G401.6 (cell line): Measurements from ENCODE around the gene ADNP2.
"Not testable (repeated sequence)": the region's sequence is repeated elsewhere in the genome, so short reads cannot be mapped to it uniquely, and the experiment has no call there.

Experiments used
- FAIRE-seq: peaks from 2 replicates; lab custom pipeline; 2012; peaks lifted over from hg19 to GRCh38; lab: Jason Lieb, UNC

The ADNP2 gene

DNA sequence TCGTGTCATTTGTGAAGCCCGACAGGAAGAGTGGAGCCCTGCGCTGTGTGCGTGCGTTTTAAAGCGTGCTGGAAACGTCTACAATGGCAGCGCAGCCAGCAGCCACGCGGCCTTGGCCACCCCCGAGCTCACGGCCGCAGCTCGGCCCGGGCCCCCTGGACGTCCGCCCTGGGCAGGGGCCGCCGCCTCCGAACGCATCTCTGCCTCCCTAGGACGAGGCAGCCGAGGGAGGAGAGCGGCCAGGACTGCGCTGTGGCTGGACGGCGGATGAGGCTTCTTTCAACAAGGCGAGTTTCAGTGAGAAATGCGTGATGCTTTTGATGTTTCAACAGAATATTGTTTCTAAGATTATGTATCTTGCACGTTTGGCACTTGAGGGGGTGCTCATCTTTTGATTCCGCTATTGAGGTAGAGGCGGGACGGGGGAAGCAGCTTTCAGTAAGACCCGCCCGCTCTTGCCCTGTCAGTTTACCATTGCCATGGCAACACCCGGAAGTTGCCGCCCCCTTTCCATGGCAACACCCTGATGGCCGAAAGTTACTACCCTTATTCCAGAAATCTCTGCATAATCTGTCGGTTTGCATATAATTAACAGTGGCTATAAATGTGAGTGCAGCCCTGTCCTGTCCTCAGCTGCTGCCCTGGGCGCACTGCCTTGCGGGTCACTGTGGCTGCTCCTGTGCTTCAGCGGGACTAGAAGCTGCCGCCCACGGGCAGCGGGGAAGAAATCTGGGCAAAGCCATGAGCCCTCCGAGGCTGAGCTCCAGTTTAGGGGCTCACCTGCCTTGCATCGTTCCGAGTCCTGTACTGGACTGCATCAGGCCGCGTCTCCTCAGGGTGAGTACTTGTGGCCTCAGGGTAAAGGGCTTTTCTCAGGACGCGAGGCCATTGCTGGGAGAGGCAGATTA lies 38.6 kb downstream of the ADNP2 start:
- no peak for FAIRE-seq

DNA sequence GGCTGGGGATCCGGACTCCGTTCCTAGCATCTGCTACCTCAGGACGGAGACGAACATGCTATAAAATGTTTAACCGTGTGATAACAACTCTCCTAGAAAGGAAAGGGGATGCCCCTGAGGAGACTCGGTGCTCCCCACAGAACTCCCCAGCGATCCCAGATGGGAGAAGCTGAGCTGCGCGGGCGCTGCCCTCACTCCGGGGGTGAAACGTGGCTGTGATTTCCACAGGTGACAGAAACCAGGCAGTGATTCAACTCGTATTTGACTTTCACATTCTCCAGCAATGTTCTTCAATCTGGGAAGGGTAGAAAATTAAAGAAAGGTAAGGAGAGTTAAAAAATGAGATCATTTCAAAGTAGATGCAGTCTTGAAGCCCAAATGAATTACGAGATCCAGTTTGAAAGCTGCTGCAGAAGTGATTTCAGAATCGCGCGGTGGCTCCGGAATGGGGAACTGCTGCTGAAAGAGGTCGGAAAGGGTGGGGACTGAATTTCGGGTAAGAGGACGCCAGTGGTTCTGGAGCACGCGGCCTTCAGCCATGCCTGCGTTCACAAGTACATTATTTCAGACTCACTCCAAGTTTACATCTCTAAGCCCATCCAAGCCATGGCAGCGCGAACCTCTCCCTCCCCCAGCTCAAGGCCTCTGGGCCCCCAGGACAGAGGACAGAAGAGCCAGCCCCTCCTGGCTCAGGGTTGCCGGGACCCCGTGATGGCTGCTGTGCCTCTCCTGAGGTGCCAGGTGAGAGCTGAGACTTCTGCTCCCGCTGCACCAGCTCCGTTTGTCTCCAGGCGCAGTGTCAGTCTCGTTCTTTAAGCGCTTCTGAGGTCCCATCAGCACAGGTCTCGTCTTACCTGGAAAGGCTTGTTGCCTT lies 39.5 kb downstream of the ADNP2 start:
- FAIRE-seq = no peak

DNA sequence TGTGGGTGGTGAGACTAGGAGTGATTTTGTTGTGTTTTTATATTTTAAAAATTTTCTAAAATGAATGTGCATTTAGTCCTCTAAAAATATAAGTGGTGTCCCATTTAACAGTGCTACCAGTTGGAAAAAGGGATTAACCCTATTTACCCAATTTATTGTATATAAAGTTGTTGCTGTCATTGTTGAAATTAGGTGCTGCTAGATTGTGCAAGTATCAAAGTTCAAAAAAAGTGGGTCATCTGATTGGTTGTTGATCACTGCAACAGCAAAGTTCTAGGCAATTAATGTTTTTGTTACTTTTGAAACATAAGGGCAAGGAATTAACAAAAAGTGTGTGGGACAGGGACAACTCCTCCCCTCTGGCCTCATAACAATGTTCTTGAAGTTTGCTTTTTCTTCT lies 40.6 kb downstream of the ADNP2 start:
- FAIRE-seq = no peak

DNA sequence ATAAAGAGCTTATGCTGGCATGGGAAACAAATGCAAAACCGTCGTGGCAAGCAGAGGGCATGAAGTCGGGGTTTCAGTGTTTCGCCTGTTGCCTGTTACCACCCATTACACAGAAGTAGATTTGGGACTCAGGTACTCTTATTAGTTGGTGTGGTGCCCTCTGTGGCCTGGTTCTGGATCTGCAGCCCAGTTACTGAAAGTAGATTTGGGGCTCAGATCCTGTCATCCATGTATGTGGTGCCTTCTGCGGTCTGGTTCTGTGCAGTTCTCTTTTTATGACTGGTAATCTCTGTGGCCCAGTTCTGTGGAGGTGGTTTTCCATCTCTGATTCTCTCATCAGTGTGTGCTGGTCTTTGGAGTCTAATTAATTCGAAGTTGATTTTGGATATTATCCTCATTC lies 45.2 kb downstream of the ADNP2 start:
- no peak for FAIRE-seq

DNA sequence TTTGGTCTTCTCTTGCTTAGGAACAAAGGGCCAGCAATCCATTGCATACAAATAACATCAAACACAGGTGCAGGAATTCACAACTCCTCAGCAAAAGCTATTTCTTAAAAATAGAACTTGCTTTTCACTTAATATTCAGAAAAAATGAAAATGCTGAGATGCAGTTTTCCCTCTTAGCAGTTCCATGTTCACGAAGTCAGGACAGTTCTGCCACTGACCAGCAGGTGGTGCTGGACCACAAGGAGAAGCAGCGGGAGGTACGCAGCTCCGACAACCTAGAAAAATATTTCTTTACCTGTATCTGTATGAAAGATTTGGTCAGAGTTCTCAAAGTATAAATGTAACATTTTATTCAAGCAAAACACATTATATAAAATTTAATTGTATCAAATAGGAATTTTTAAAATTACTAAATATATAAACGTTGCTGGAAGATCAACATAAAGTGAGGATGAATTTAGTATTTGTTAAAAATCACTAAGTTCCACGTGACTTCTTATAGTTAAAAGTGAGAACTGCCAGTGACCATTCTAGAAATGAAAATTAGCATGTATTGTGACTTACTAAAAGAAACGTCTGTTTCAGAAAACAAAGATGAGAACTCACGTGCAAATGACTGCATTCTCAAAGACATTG lies 48.8 kb downstream of the ADNP2 start:
- FAIRE-seq = peak; percentile 91

DNA sequence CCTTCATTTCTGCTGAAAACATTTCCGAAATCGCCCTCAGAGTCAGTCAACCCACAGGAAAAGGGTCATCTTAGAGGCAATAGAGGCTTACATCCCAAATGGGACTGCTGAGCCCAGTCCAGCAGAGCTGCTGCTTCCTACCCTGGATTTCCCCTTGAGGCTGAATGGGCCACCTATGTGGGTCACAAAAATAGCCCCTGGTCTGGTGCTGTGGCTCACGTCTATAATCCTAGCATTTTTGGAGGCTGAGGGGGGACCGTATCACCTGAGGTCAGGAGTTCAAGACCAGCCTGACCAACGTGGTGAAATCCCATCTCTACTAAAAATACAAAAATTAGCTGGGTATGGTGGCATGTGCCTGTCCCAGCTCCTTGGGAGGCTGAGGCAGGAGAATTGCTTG lies 49.3 kb downstream of the ADNP2 start:
- FAIRE-seq = no peak

DNA sequence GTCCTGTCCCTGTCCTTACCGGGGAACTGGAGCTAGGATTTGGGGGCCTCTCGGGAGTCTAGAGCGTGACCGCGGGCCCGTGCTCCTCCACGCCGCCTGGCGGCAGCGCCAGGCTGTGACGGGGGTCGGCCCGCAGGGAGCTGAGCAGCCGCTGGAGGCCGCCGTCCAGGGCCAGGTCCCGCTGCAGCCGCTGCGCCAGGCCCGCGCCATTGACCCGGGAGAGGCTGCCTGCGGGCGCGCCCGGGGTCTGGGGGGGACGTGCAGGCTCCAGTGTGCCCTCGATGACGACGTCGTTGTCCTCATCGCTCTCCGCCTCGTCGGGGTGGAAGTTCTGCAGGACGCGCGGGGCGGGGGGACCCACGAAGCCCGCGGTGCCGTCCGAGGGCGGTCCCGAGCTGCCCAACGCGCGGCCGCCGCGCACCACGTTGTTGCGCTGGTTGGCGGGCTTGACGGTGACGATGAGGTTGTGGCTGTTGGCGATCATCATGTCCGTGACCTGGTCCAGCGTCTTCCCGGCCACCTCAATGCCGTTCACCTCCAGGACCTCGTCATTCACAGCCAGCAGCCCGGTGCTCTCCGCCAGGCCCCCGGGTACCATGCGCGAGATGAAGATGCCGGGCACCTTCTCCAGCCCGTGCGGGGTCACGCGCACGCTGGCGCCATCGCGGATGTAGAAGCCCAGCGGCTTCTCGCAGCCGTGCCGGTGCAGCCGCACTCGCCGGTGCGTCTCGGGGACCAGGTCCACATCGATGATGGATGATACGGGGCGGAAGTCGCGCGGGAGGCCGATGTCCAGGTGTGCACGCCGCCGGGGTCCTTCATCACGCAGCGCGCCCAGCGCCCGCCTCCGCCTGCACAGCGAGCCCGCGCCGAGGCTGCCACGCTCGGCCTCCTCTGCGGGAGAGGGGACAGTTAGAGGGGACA lies 50.9 kb downstream of the ADNP2 start:
- FAIRE-seq = no peak

DNA sequence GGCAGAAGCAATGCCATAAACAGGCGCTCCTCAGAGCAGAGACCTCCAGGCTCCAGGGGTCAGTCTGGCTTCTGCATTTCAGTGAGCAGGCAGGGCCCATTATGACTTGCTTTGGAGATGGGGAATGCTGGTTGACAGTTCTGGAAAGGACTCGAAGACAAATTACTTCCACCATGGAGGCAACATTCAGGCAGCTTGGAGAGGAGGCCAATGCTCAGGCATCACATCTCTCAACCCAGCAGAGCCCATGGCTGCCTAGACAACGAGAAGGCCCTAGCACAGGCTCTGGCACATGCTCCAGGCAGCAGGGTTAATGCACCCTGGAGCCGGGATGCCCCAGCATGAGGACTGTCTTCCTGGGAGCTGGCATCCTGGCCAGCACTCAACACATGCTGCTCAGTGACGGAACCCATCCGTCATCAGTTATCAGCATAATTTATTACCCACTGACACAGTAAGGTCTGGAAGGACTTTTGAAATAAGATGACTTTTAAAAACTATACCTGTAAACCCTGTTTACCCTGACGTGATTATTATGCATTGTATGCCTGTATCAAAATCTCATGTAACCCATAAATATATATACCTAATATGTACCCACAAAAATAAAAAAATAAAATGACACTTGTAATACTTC lies 52.8 kb downstream of the ADNP2 start:
- FAIRE-seq = no peak

DNA sequence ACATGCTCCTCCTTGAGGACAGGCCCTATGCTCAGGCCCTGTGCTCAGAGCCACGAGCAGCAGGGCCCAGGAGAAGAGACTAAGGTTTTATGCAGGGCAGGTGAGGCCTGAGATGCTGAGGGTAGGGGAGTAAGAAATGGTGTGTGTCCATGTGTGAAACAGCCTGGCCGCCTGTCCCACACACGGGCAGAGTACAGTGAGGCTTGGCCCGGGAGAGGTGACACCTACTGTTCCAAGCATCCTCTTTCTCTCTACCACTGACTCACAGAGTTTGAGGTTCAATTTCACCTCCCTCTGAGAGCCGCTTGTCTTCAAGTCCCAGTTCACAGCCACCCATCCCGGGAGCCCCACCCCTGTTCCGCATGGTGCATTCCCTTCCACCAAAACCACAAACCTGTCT lies 54.1 kb downstream of the ADNP2 start:
- no peak for FAIRE-seq

DNA sequence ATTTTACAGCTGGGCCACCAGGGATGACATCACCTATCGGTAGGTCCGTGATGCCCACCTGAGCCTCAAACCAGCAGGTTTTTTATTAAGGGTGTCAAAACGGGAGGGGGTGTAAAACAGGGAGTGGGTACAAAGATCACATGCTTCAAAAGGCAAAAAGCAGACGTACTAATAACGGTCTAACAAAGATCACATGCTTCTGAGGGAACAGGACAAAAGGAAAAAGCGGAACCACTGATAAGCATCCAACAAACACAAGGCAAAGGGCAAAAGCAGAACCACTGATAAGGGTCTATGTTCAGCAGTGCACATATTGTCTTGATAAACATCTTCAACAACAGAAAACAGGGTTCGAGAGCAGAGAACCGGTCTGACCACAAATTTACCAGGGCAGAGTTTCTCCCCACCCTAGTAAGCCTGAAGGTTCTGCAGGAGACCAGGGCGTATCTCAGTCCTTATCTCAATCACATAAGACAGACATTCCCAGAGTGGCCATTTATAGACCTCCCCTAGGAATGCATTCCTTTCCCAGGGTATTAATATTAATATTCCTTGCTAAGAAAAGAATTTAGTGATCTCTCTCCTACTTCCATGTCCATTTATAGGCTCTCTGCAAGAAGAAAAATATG lies 55.8 kb downstream of the ADNP2 start:
- not testable (repeated sequence) for FAIRE-seq

DNA sequence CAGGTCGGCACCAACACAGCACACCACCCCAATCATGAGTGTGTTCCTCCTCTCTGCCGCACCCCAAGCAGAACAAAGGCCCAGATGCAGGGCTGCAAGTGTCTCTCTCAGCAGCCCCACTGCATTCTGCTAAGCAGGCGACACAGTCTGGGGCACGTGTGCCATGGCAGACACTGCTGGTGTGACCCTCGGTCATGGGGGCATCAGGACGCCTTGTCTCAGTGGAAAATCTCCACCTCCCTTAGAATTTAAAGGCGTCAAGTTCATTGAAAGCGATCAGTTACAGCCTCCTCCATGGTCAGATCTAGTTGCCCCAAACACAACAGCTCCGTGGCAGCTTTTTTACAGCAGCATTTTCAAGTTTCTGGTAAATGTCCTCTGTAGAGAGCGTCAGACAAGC lies 57.2 kb downstream of the ADNP2 start:
- no peak for FAIRE-seq

DNA sequence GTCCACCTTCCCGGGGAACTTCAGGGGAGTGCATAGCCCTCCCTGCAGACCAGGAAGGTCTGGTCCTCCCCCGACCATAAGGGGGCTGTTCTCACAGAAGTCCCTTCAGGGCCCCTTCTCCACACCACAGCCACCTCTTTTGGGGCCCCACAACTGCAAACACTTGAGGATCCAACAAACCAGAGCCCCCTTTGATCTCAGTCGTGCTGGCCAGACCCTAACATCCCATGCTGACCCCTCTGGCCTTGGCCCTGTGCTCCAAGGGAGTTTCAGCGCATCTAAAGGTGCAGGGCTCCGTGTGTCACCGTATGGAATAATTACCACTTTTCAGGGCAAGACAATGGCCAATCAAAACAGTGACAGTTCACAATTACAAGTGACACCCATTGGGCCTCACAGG lies 57.7 kb downstream of the ADNP2 start:
- FAIRE-seq = no peak

DNA sequence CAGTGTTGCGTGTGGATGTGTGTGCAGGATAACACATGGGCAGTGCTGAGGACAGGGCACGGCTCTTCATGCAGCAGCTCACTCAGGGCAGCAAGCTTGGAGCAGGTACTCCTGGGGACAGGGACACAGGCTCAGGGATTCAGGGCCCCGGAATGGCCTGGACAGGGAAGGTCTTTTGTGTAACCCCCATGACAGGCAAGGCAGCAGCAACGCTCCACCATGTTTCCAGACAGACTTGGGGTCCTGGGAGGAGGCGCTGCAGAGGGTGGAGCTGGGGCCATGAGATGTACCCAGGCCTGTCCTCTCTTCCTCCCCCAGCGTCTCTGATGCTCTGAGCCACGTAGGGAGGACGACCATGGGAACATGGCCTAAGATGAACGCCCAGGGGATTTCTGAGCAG lies 58.3 kb downstream of the ADNP2 start:
- no peak for FAIRE-seq

DNA sequence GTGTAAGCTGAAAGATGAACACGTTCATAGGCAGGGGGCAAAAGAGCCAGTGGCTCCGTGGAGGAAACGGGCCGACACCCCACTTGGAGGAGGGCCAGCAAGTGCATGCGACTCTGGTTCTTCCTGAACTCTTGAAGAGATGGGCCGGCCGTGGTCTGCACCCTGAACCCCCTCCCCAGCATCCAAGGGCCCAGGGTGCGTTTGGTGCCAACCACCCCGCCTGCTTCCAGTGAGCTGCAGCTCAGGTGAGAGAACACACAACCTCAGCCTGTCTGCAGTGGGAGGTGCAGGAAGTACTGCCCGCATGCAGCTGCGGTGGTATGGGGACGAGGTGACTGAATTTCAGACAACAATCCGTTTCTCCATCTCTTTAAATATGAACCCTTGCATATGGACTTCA lies 58.9 kb downstream of the ADNP2 start:
- FAIRE-seq = no peak

DNA sequence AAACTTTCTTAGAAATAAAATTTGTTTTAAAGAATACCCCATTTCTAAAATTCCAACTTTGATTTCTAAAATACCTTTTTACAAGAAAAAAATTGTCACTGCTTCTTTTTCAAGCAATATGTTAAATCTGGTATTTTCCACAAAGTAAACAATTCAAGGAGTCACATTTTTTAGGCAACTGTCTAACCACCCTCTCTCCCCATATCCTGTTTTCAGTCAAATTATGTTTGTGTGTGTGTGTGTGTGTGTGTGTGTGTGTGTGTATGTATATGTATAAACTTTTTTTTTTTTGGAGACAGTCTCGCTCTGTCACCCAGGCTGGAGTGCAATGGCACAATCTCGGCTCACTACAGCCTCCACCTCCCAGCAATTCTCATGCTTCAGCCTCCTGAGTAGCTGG lies 59.3 kb downstream of the ADNP2 start:
- no peak for FAIRE-seq

DNA sequence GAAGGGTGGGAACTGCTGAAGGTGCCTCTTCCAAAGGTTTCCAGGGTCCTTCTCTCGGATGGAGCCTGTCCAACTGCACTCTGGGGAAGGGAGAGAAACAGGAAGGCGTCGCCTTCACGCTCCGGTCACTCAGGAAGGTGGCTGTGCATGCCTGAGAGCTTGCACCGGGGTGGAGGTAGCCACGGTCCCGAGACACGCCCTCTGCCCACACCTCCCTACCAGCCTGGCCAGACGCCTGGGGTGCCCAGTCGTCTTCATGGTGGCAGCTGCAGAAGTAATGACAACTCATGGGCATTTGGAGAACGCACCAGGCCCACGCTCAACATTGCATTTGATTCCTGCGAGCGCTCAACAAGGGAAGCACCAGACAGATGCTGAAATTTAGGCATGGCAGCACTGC lies 59.9 kb downstream of the ADNP2 start:
- FAIRE-seq = no peak

DNA sequence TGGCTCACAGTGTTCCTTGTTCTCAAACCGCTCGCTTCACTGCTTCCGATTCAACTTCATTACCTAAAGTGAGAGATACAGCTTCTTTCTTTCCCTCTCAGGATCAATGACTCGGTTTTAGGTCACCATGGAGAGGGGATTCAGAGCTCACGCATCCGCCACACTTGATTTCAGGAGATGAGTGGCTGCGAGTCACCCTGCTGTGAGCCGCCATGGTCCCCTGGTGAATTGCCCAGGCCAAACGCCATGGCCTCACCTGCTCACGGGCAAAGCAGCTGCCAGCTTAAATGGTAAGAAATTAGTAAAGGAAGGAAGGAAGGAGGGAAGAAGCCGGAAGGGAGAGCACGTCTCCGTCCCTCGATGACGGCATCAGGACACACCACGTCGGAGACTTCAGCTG lies 60.5 kb downstream of the ADNP2 start:
- no peak for FAIRE-seq

DNA sequence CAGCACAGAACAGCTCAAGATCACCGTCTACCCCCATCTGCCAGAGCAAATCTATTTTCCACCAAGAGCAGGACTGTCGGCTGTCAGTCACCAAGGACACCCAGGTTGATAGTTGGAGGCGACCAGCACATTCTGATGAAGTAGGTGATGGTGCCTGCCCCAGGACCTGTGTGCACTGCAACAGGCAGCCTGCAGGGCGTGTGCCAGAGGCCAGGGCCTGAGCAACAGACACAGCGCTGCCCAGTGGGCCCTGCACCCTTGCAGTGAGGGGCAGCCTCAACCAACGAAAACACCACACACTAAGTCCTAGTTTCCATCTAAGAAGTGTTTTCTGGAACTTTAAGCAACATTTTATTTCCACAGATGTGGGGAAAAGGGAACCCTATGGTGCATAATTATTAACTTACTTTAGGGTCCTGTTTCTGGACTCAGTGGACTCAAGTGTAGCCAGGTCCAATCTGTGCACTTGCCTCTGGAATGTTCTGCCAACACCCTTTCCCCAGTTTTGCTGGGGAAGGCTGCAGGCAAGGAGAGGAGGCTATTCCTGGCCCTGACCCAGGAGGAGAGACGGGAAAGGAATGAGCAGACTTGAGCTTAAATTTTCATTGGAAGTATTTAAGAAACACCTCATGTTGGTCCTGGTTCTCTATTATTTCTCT lies 61.5 kb downstream of the ADNP2 start:
- FAIRE-seq = no peak

DNA sequence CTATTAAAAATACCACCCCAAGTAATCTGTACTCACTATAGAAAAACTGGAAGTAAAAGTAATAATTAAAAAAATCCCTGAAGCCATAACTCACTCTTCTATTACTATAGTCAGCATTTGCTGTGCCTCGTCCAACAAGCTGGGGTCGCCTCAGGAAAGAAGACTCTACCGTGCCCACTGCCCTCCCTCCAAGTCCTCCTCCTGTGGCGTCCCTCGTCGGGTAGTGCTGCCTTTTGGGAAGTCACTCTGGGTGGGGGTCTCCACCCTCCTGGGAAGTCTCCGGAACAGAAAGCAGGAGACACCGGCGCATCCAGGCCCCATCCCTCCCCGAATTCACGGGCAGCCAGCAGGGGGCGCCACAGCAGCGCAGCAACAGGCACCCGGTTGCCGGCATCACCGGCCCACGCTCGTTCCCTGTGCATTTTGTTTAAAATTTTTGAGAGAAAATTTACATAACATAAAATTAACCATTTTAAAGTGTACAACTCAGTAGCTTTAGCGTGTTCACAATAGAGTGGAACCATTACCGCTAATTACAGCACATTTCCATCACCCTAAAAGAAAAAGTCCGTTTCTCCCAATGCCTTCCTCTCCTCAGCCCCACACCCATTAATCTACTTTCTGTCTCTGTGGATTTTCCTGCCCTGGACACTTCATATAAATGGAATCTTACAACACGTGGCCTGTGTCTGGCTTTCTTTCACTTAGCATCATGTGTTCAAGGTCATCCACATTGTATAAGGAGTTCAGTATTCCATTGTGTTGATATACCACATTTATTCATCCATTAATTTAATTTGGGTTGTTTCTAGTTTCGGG lies 62.2 kb downstream of the ADNP2 start:
- FAIRE-seq = no peak
